ENCODE results near the gene ACSL6.

Gene ACSL6

DNA sequence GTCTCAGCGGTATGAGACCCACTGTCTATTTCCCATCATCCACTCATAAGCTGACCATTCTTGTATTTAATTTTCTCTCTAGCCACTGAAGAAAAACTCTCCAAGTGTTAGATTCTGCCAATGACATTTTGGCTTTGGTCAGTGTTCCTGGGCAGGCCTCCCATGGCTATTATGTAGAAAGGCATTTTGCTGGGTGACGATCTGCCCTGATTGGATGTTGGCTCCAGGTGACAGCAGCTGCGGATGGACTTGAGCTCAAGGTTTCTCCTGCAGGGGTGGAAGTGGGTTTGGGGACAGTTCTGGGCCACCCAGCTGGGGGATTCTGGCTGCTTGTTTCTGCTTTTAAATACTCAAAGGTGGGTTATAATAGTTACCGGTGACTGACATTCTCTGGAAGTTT, 31.6 kb downstream of the ACSL6 start:
- DNase-seq (ENCODE audit: low read depth), result no peak

- no peak for DNase-seq (ENCODE audit: low read depth)
Measured at GRCh38 chr5:131977212-131977604, 34.2 kb downstream of the ACSL6 start.

DNA sequence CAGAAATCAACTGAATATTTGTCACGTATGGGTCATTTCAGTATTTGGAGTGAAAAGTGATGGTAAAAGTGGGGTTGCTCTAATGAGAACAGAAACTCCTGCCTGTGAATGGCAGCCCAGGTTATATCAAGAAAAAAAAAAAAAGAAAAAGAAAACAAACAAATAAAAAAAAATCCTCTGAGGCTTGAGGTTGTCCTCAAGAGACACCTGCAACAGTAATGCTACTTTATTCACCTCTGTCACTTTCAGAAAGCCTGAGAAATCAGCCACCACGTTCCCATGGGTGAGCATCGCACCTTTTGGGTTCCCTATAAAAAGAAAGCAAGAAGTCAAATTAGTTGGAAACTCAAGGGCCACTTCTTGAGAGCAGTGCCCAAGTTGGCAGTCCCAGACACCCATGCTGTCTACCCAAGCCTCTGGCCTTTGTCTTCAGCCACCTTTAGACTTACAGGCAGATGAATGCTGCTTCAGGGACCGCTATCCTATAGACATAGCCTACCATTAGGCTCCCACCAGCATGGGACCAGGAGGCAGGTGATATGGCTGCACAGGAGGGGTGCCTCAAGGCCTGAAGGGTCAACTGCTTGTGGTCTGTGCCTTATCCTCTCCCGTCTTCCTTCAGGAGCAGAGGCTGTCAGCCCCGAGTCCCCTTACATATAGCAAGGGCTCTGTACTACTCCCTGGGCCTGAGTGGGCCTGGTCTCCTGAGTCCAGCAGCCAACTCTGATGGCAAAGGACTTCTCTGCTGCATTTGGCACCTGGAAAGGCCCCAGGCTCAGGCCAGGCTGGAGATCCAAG, 34.8 kb downstream of the ACSL6 start:
- DNase-seq (ENCODE audit: low read depth), result no peak

DNA sequence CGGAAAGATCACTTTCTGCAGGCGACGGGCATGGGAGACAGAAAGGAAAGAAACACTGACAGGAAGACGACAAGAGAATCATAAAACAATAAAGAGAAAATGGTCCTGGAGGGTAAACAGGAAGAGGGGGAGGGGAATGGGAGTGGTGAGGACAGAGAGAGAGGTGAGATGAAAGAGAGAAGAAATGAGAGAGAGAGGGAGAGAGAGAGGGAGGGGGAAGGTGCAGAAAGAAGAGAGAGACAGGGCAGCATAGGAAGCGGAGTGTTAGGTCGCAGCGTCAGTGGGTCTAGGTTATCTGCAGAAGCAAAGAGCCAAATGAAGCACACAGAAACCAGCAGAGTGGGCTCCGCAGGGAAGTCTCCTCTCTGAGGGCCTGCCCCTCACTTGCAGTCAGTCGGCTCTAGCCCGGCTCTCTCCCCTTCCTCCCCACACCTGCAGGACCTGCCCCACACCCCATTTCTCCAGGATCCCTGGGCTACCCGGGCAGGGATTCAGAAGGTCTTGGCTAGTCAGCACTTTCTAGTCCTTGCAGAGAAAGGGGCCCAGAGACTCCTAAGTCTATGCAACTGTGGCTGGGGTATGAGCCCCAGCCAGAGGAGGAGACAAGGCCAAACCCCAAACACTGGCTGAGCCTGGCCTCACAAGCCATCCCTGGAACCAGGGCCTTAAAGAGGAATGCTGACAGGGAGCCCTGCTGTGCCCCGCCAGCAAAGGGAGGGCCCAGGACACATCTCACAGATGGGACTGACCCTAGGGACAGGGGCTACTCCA, 36.3 kb downstream of the ACSL6 start:
- no peak for DNase-seq (ENCODE audit: low read depth)

DNA sequence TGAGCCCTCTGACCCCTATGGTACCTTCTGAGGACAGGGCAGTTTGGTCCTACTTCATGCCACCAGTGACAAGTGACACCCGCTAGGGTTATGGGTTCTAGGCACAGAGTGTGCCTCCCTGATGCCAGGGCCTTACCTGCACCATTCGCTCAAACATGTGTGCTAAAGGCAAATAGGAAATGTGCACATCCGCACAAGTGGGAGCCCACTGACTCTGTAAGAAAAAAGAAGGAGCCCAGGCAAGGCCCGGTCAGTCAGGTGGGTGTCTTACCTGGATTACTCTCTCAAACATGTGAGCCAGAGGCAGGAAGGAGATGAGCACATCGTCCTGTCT, 36.9 kb downstream of the ACSL6 start:
- no peak for DNase-seq (ENCODE audit: low read depth)

GRCh38 chr5:131974016-131974415, 37.4 kb downstream of the ACSL6 start:
- no peak for DNase-seq (ENCODE audit: low read depth)

DNA sequence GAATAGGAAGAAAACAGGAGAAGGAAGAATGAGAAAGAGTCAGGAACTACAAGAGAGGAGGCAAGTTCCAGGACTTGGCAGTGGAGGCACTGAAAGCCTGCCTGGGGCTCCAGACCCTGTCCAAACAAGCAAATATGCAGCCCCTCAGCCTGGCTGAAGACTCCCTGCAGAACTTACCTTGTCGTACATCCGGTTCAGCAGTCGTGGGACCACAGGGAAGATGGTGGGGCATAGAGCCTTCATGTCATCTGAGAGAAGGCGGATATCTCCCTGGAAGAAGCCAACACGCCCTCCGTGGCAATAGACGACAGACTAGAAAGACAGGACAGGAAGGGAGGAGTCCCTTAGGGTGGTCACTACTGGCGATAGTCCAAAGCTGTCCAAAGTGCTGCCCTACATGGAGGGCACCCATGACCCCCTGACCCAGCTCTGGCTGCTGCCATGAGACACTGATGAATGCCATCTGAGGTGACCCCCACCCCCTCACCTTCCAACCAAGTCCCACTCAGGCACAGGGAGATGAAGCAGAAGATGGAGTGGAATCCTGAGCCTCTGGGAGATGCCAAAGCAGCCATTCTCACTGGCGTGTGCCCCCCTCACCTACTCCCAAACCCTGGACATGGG, 38.3 kb downstream of the ACSL6 start:
- no peak for DNase-seq (ENCODE audit: low read depth)

GRCh38 chr5:131968396-131968954, 43.0 kb downstream of the ACSL6 start:
- DNase-seq (ENCODE audit: low read depth), result peak; percentile 4

DNA sequence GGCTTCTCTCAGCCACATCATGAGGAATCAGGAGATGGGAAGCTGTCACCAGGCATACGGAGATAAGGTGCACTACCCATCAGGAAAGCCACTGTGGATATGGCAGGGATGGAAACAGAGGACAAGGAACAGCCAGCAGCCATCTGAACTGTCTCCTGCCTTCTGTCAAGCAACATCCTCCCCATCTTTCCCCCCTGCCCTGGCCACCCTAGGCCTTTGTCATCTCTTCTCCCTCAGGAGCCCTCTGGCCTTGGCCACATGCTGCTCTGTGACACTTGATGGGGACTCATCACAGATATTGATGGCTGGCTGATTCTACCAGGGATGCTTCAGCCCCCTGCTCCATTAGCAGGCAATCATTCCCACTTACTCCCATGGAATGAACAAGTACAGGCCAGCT, 44.9 kb downstream of the ACSL6 start:
- DNase-seq (ENCODE audit: low read depth), result no peak

DNA sequence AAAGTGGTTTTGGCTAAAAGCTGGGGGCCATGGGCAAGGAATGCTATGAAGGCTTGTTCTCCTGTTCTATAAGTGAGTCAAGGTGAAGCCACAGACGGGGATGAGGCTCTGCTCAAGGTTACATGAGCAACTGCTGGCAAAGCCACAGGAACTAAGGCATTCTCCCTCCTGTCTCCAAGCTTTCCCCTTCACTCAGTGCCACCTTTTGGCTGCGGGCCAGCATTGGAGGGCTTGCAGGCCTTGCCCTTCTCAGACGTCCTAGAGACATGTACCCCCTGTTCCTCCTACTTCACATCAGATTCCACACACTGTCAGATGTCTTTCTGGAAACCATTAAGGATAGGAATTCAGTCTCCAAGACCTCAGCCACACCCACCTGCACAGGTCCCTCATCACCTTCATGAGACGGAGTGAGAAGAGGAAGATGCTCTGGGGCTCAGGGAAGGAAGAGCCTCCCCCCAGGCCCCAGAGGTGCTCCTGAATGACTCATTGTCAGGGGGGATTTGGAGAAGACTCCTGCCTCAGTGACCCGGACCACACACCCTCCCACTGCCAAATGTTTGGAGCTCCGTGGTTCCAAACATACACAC, 45.5 kb downstream of the ACSL6 start:
- no peak for DNase-seq (ENCODE audit: low read depth)

DNA sequence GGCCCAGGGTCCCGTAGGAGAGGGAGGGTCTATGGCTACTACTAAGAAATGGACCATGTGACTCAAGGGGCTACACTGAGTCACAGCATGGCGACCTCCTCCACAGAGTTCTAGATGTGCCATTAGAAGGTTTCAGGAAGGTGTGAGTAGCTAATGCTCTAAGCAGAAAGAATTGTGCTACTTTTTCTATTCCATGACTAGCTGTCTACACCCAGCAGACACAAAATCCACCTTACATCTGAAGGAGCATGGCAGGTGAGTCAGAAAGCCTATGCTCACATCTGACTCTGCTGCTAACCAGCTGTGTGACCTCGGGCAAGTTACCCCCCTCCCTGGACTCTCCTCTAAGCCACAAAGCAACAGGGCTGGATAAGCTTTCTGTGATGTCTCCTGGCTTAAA, 51.6 kb downstream of the ACSL6 start:
- DNase-seq (ENCODE audit: low read depth), result no peak

- DNase-seq (ENCODE audit: low read depth), result no peak
Measured at GRCh38 chr5:131959136-131959535, 52.3 kb downstream of the ACSL6 start.

DNA sequence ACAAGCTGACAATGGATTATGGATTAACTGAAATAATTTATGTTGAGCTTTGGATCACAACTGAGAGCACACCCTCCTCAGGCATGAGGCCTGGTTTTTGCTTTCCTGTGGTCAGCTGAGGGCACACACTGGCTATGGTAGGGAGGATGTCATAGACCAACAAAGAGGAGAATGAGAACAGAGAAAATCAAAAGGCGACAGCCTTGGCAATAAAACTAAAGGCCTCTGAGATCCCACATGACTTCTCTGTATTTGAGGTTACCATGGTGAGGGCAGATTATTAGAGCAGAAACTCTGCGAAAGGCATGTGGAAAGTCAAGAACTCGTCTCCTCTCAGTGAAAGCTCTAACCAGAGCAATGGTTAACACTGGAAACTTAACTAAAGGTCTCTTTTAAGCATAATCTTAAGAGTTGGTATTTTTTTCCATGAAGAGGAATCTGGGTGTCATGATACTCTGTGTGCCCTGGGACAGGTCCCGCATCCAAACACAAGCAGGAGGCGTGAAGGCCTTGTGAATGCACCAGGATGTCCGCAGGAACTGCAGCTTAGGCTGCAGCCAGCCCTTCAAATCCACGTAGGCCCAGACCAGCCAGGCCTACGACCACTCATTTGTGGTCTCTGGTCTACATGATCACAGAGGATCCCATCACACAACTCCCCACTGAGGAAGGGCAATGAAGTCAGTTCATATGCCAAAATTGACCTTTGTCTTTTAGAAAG, 53.6 kb downstream of the ACSL6 start:
- no peak for DNase-seq (ENCODE audit: low read depth)

DNA sequence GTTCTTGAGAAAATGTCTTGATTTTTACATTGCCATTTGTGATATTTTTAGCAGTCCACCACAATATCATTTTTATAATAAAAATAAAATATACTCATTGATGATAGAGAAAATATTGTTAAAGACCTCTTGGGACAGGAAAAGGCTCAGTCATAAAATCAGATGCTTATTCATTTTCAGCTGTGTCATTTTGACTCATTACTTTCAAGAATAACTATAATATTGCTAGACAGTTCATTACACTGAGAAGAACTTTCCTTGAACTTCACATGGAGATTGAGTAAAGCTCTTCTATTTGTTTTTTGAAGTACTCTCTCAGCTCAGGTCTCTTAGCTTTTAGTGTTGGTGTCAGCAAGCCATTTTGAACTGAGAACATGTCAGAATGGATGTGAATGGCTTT, 57.5 kb downstream of the ACSL6 start:
- DNase-seq (ENCODE audit: low read depth), result no peak

GRCh38 chr5:131952301-131952857, 59.1 kb downstream of the ACSL6 start:
- no peak for DNase-seq (ENCODE audit: low read depth)

DNA sequence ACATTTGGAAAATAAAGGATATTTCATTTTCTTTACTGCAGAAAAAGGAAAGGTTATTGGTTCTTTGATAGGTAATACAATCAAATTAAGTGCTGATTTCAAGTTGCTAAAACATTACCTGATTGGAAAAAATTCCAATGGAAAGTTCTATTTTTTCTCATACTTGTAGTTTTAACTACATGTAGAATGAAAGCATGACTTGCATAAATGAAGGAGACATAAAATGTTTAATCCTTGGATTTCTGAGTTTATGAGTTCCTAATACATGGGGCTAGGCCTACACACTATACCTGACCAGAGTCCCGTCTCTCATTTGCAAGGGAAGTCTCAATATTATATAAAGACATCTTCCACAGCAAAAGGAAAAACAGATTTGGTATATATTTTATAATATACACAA, 60.8 kb downstream of the ACSL6 start:
- DNase-seq (ENCODE audit: low read depth), result no peak

DNA sequence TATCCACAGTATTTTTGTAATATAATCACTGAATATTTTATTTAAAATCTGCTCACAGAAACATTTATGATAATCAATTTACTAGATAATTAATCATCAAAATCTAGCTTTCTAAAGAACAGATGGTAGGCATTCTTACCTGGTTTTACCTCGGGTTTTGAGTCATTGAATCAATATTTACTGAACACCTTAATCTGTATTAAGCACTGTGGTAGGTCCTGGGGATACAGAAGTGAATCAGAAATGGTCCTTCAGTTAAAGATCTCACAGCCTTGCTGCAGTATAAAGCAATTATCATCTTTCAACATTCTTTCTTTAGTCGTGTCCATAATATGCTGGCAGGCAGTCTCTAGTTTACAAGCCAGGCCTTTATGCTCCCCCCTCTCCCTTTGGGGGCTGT, 64.0 kb downstream of the ACSL6 start:
- no peak for DNase-seq (ENCODE audit: low read depth)

GRCh38 chr5:131945551-131946168, 65.8 kb downstream of the ACSL6 start, which contains the start of gene MEIKIN:
MEIKIN (minus strand) TSS chr5:131945663; CDS start chr5:131945505, 158 bp downstream.
- DNase-seq (ENCODE audit: low read depth), result no peak

DNA sequence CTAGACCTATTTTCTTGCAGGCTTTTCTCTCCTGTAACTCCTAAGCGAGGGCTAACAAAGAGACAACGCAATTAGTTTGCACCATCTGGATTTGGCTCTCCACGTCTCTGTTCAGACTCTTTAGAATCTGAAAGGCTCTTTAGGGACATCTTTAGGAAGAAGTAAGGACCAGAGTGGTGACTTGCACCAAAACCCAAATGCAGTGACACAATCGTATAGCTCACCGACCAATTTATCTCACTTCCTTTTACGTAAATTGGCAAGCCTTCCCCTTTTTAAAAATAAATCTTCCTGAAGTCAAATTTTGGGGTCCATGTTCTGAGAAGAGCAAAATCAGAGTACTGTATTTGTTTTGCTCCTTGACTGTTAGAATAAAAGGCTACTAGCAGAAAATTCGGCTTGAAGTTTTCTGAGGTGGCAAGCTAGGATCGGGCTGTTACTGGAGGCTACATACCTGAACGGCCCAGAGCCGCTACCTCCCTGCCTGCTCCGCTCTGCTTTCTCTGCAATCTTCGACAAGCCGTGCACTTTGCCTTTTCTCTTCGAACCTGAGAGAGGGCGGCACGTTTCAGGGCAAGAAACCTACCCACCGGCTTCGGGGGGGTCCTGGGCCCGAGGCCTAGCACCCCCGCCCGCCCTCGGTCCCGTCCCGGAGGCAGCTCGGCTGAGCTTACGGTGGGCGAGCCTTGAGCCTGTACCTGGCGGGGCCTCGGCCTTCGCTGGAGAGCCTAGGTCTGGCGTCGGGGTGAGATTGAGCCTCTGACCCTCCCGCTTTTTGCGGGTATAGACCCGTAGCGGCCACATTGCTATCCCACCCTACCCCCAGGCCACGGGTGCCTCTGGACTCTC, 66.5 kb downstream of the ACSL6 start:
- no peak for DNase-seq (ENCODE audit: low read depth)

DNA sequence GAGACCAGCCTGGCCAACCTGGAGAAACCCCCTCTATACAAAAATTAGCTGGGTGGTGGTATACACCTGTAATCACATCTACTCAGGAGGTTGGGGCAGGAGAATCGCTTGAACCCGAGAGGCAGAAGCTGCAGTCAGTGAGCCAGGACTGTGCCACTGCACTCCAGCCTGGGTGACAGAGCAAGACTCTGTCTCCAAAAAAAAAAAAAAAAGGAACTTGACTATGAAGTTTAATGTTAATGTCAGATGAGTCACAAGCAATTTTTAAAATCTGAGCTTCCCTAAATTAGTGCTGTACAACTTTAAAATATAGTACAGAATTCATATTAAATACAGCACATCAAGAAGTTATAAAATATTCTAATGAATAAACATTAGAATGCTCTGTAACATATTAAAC, 67.5 kb downstream of the ACSL6 start:
- DNase-seq (ENCODE audit: low read depth), result no peak

Measured in GM04503 (cell line).